ENCODE measurements around the gene SPRR2B.
"Not testable (repeated sequence)": the region's sequence is repeated elsewhere in the genome, so short reads cannot be mapped to it uniquely, and the experiment has no call there.

DNA sequence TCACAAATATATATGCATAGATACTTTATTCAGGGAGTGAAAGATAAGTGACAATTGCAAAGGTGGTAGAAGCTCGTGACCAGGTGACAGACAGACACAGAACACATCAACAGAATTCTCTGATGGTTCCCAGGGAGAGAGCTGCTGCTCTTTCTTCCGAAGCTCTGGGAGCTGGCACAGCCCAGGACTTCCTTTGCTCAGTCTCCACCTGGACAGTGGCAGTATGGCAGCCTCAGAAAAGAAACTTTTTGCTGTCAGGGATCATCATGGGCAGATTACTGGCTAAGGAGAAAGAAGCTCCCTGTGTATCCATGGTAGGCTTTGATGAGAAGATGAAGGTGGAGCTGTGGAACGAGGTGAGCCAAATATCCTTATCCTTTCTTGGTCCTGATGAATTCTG is 15.3 kb downstream of the SPRR2B start:
- TF ChIP-seq, protein P1, sequence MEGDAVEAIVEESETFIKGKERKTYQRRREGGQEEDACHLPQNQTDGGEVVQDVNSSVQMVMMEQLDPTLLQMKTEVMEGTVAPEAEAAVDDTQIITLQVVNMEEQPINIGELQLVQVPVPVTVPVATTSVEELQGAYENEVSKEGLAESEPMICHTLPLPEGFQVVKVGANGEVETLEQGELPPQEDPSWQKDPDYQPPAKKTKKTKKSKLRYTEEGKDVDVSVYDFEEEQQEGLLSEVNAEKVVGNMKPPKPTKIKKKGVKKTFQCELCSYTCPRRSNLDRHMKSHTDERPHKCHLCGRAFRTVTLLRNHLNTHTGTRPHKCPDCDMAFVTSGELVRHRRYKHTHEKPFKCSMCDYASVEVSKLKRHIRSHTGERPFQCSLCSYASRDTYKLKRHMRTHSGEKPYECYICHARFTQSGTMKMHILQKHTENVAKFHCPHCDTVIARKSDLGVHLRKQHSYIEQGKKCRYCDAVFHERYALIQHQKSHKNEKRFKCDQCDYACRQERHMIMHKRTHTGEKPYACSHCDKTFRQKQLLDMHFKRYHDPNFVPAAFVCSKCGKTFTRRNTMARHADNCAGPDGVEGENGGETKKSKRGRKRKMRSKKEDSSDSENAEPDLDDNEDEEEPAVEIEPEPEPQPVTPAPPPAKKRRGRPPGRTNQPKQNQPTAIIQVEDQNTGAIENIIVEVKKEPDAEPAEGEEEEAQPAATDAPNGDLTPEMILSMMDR (IDR thresholded peaks at IDR 0.05; ENCODE audit: poor library complexity): not testable (repeated sequence)
- not testable (repeated sequence) for TF ChIP-seq EZH2 (IDR thresholded peaks at IDR 0.05; ENCODE audit: borderline replicate concordance); EZH2phosphoT487 (IDR thresholded peaks at IDR 0.05; ENCODE audit: low read depth, severe bottlenecking, unreplicated experiment)

Data from hepatocyte (in vitro differentiated cells).